HepG2 (cell line): ENCODE data around the gene MAFB. TPM values are rescaled to one million over a fixed set of nuclear protein-coding genes. Genes with fewer than 3 reads are reported as not detected.

Experiments used
- ARHGAP35 ChIP-seq: sonication (generic); formaldehyde crosslinking; IDR thresholded peaks from 2 replicates; pipeline ENCODE4 v1.9.0; 2022; ENCODE audit warnings: mild to moderate bottlenecking, inconsistent platforms, moderate library complexity, missing genetic modification reagents, borderline replicate concordance
- CENPX ChIP-seq: sonication (generic); formaldehyde crosslinking; IDR thresholded peaks from 2 replicates; pipeline ENCODE4 v1.9.0; 2021; ENCODE audit warnings: mild to moderate bottlenecking, missing genetic modification reagents, moderate library complexity
- ESRRA ChIP-seq: sonication (generic); formaldehyde crosslinking; IDR thresholded peaks from 2 replicates; pipeline ENCODE4 v1.5.1; 2020; ENCODE audit warnings: mild to moderate bottlenecking, low read depth, missing genetic modification reagents
- FOSL1 ChIP-seq: sonication (generic); formaldehyde crosslinking; IDR thresholded peaks from 2 replicates; pipeline ENCODE4 v1.9.0; 2021; ENCODE audit warnings: missing genetic modification reagents, borderline replicate concordance
- GABPA ChIP-seq, 2 experiments: IDR thresholded peaks; 2 replicates each; pipeline ENCODE4 v1.6.1; 2011 to 2016; ENCODE audit warnings: low read depth in 2 of 2, low read length in 1 of 2, missing biosample characterization in 1 of 2, missing genetic modification characterization in 1 of 2
- HOXA7 ChIP-seq: sonication (generic); formaldehyde crosslinking; IDR thresholded peaks from 2 replicates; pipeline ENCODE4 v1.8.1; 2022; ENCODE audit warnings: mild to moderate bottlenecking, missing genetic modification reagents, moderate library complexity
- NR2F1 ChIP-seq, 2 experiments: fragments of 450-650 bp in 1 of 2; formaldehyde crosslinking in 1 of 2; IDR thresholded peaks; 2 replicates each; pipeline versions ENCODE4 v1.5.0 to v1.6.1; 2016 to 2020; ENCODE audit warnings: mild to moderate bottlenecking in 1 of 2, missing compliant biosample characterization in 1 of 2, missing genetic modification reagents in 1 of 2, moderate library complexity in 1 of 2
- ONECUT2 ChIP-seq: sonication (generic); formaldehyde crosslinking; IDR thresholded peaks from 2 replicates; pipeline ENCODE4 v1.4.0; 2020; ENCODE audit warnings: missing genetic modification reagents
- ZNF17 ChIP-seq: sonication (generic); formaldehyde crosslinking; IDR thresholded peaks from 2 replicates; pipeline ENCODE4 v1.5.0; 2020; ENCODE audit warnings: mild to moderate bottlenecking, missing genetic modification reagents
- ZNF501 ChIP-seq: sonication (generic); formaldehyde crosslinking; IDR thresholded peaks from 2 replicates; pipeline ENCODE4 v1.5.1; 2020; ENCODE audit warnings: mild to moderate bottlenecking, moderate library complexity, missing genetic modification reagents
- ZNF577 ChIP-seq: sonication (generic); formaldehyde crosslinking; IDR thresholded peaks from 2 replicates; pipeline ENCODE4 v1.4.0; 2020; ENCODE audit warnings: mild to moderate bottlenecking, low read depth, missing genetic modification reagents, borderline replicate concordance
- polyA plus RNA-seq, 8 experiments: library from polyadenylated mRNA; depleted of rRNA in 3 of 8; stranded (reverse) in 7 of 8; unstranded in 1 of 8; fragments of >200 nt; fragmentation: Illumina TruSeq in 4 of 8; extraction: Trizol in 4 of 8; gene quantifications; 2 replicates each; pipeline versions ENCODE4 v1.2.1 to v1.2.3, GENCODE V29; 2011 to 2016; ENCODE audit warnings: low read depth in 4 of 8, missing spikeins in 1 of 8, mixed read lengths in 1 of 8; ENCODE audit not compliant: insufficient read depth in 1 of 8
- total RNA-seq, 5 experiments: library from RNA; depleted of rRNA; stranded (reverse); fragments of >200 nt; fragmentation: Illumina TruSeq; extraction: Trizol; gene quantifications; 2 replicates each; pipeline ENCODE4 v1.2.3, GENCODE V29; 2016; ENCODE audit warnings: low read depth in 1 of 5
- TF ChIP-seq, protein P1 (sequence below): IDR thresholded peaks from 2 replicates; pipeline ENCODE4 v1.4.0; 2020; ENCODE audit warnings: mild to moderate bottlenecking, missing genetic modification reagents
- TF ChIP-seq, protein P2 (sequence below): sonication (generic); formaldehyde crosslinking; IDR thresholded peaks from 2 replicates; pipeline ENCODE4 v1.4.0; 2020; ENCODE audit warnings: mild to moderate bottlenecking, low read depth, missing genetic modification reagents
- TF ChIP-seq, protein P3 (sequence below): sonication (generic); formaldehyde crosslinking; IDR thresholded peaks from 2 replicates; pipeline ENCODE4 v1.4.0; 2020; ENCODE audit warnings: mild to moderate bottlenecking, missing genetic modification reagents
- TF ChIP-seq, protein P4 (sequence below): sonication (generic); formaldehyde crosslinking; IDR thresholded peaks from 2 replicates; pipeline ENCODE4 v1.5.0; 2020; ENCODE audit warnings: missing genetic modification reagents
- TF ChIP-seq, protein P5 (sequence below): sonication (generic); formaldehyde crosslinking; IDR thresholded peaks from 2 replicates; pipeline ENCODE4 v1.4.0; 2020; ENCODE audit warnings: missing genetic modification reagents, borderline replicate concordance

Gene MAFB
- total and polyA plus RNA-seq, 2 of the 13 experiments (the other 11 are each of a cell fraction or from before 2014, with no cell fraction given) = 0.08 to 0.11 TPM

DNA sequence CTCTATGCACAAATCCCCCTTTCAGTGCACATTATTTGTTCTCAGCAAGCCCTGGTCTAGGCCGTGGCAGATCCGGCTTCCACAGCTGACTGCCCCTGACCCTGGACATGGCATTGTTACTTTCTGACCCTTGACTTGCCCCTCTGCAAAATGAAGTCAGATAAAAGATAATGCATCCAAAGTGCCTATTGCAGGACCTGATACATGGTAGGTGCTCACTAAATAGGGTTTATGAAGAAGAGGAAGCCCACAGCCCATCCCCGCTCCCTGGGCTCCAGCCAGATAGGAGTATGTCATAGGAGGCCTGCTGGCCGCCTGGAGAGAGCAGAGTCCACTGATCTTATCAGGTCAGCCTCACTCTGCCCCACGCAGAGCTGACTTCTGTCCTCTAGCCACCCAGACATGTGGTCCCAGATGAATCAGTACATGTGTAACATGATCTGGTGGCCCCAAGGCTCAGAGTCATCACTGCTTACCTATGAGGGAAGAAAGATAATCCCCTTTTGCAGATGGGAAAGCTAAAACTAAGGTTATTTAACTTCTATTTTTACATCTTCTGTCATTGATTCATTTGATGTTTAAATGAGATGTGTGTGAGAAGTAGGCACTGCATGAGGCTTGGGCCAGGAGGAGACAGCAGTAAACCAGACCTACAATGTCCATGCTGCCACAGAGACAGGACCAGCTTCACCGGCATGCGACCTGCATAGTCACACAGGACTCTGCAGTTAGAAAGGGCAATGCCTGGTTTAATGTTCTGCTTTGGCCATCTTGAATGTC, 20.4 kb downstream of the MAFB start (continued):
- TF ChIP-seq, protein P1, sequence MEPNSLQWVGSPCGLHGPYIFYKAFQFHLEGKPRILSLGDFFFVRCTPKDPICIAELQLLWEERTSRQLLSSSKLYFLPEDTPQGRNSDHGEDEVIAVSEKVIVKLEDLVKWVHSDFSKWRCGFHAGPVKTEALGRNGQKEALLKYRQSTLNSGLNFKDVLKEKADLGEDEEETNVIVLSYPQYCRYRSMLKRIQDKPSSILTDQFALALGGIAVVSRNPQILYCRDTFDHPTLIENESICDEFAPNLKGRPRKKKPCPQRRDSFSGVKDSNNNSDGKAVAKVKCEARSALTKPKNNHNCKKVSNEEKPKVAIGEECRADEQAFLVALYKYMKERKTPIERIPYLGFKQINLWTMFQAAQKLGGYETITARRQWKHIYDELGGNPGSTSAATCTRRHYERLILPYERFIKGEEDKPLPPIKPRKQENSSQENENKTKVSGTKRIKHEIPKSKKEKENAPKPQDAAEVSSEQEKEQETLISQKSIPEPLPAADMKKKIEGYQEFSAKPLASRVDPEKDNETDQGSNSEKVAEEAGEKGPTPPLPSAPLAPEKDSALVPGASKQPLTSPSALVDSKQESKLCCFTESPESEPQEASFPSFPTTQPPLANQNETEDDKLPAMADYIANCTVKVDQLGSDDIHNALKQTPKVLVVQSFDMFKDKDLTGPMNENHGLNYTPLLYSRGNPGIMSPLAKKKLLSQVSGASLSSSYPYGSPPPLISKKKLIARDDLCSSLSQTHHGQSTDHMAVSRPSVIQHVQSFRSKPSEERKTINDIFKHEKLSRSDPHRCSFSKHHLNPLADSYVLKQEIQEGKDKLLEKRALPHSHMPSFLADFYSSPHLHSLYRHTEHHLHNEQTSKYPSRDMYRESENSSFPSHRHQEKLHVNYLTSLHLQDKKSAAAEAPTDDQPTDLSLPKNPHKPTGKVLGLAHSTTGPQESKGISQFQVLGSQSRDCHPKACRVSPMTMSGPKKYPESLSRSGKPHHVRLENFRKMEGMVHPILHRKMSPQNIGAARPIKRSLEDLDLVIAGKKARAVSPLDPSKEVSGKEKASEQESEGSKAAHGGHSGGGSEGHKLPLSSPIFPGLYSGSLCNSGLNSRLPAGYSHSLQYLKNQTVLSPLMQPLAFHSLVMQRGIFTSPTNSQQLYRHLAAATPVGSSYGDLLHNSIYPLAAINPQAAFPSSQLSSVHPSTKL = peak; percentile 94
- TF ChIP-seq ONECUT2 (CRISPR knock-in tag) (no peak), ZNF17 (no peak), GABPA (IDR thresholded peaks at IDR 0.05; ENCODE audit: low read depth, low read length) (no peak), GABPA (CRISPR knock-in tag; IDR thresholded peaks at IDR 0.05; ENCODE audit: low read depth) (no peak), ZNF501 (CRISPR knock-in tag) (peak; percentile 89), ARHGAP35 (0 out of 2 replicates have a peak, but pooled peaks have one; percentile 71), HOXA7 (CRISPR knock-in tag) (no peak), FOSL1 (CRISPR knock-in tag) (no peak; the same call in 1 of the 2 replicates), CENPX (CRISPR knock-in tag) (no peak), ZNF577 (no peak), ESRRA (CRISPR knock-in tag) (0 out of 2 replicates have a peak, but pooled peaks have one; percentile 55), NR2F1 (CRISPR knock-in tag; IDR thresholded peaks at IDR 0.05) (peak; percentile 35 to 66; a peak in 2 of 4 replicates)
- TF ChIP-seq, protein P2, sequence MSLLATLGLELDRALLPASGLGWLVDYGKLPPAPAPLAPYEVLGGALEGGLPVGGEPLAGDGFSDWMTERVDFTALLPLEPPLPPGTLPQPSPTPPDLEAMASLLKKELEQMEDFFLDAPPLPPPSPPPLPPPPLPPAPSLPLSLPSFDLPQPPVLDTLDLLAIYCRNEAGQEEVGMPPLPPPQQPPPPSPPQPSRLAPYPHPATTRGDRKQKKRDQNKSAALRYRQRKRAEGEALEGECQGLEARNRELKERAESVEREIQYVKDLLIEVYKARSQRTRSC (CRISPR knock-in tag) = no peak
- TF ChIP-seq, protein P3, sequence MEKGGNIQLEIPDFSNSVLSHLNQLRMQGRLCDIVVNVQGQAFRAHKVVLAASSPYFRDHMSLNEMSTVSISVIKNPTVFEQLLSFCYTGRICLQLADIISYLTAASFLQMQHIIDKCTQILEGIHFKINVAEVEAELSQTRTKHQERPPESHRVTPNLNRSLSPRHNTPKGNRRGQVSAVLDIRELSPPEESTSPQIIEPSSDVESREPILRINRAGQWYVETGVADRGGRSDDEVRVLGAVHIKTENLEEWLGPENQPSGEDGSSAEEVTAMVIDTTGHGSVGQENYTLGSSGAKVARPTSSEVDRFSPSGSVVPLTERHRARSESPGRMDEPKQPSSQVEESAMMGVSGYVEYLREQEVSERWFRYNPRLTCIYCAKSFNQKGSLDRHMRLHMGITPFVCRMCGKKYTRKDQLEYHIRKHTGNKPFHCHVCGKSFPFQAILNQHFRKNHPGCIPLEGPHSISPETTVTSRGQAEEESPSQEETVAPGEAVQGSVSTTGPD (CRISPR knock-in tag) = no peak
- TF ChIP-seq, protein P4, sequence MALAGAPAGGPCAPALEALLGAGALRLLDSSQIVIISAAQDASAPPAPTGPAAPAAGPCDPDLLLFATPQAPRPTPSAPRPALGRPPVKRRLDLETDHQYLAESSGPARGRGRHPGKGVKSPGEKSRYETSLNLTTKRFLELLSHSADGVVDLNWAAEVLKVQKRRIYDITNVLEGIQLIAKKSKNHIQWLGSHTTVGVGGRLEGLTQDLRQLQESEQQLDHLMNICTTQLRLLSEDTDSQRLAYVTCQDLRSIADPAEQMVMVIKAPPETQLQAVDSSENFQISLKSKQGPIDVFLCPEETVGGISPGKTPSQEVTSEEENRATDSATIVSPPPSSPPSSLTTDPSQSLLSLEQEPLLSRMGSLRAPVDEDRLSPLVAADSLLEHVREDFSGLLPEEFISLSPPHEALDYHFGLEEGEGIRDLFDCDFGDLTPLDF = no peak
- TF ChIP-seq, protein P5, sequence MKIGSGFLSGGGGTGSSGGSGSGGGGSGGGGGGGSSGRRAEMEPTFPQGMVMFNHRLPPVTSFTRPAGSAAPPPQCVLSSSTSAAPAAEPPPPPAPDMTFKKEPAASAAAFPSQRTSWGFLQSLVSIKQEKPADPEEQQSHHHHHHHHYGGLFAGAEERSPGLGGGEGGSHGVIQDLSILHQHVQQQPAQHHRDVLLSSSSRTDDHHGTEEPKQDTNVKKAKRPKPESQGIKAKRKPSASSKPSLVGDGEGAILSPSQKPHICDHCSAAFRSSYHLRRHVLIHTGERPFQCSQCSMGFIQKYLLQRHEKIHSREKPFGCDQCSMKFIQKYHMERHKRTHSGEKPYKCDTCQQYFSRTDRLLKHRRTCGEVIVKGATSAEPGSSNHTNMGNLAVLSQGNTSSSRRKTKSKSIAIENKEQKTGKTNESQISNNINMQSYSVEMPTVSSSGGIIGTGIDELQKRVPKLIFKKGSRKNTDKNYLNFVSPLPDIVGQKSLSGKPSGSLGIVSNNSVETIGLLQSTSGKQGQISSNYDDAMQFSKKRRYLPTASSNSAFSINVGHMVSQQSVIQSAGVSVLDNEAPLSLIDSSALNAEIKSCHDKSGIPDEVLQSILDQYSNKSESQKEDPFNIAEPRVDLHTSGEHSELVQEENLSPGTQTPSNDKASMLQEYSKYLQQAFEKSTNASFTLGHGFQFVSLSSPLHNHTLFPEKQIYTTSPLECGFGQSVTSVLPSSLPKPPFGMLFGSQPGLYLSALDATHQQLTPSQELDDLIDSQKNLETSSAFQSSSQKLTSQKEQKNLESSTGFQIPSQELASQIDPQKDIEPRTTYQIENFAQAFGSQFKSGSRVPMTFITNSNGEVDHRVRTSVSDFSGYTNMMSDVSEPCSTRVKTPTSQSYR (CRISPR knock-in tag) = peak; percentile 42
